Nephron progenitor cell (in vitro differentiated cells): ENCODE measurements around the gene ACTG2.
"Not testable (repeated sequence)": the region's sequence is repeated elsewhere in the genome, so short reads cannot be mapped to it uniquely, and the experiment has no call there.

Source experiments
- DNase-seq: peaks from one replicate; pipeline ENCODE4 v3.0.0; 2021
- H3K27ac Mint-ChIP-seq: 2 replicates; pipeline ENCODE4 v1.8.0; 2021; ENCODE audit warnings: mild to moderate bottlenecking, moderate library complexity, mixed read lengths
- H3K27me3 Mint-ChIP-seq: 2 replicates; pipeline ENCODE4 v1.8.0; 2021; ENCODE audit warnings: mild to moderate bottlenecking, low read depth, mixed read lengths; ENCODE audit not compliant: poor library complexity
- H3K36me3 Mint-ChIP-seq: 2 replicates; pipeline ENCODE4 v1.8.0; 2021; ENCODE audit warnings: low read depth, mixed read lengths
- H3K4me1 Mint-ChIP-seq: 2 replicates; pipeline ENCODE4 v1.8.0; 2021; ENCODE audit warnings: mixed read lengths
- H3K4me3 Mint-ChIP-seq: 2 replicates; pipeline ENCODE4 v1.8.0; 2021; ENCODE audit warnings: mild to moderate bottlenecking, moderate library complexity, mixed read lengths
- H3K9me3 Mint-ChIP-seq: 2 replicates; pipeline ENCODE4 v1.8.0; 2021; ENCODE audit warnings: mild to moderate bottlenecking, moderate library complexity, mixed read lengths
- TF ChIP-seq, protein P1 (sequence below): fragments of 200-600 bp; sonication (generic); IDR thresholded peaks from 2 replicates; pipeline ENCODE4 v1.5.0; 2021; ENCODE audit warnings: antibody characterized with exemption

ACTG2 gene

DNA sequence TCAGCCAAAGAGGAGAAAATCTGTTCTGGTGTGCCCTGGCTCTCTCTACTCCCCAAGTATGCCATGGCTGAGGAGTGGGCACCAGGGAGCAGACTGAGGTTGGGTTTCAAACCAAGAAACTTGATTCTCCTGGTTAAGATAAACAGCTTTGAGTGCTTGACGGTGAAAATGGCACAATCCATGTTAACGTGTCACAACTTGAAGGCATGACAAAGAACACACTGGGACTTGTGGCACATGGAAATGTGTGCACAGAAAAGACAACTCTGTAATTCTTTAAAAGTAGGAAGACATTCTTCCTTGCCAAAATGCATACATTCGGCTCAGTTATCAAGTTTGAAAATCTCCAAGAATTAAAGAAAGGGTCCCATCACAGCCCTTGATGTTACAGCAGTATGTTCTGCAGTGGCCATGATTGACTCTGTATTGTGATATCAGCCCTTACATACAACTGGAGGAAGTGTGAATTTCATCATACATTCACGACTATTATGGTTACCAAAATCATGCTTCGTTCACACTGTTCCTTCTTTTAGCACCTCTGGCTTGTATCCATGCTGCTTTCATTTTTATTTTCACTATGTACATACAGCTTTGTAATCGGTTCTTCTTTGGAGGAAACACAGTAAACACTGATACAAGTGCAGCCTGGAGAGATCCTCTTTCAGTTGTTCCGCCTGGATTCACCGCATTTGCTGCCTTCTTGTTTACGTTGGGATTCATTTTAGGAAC is 15.6 kb upstream of the ACTG2 start:
- no peak for DNase-seq
- Mint-ChIP-seq H3K4me1 (peaks cover 6% of the 10 kb centered on the region), H3K9me3 (no peaks in the 10 kb centered on the region), H3K27me3 (peaks cover 27% of the 10 kb centered on the region), H3K27ac (peak overlapping the region; percentile 29), H3K36me3 (no peaks in the 10 kb centered on the region), H3K4me3 (no peak overlapping the region)
- TF ChIP-seq, protein P1, sequence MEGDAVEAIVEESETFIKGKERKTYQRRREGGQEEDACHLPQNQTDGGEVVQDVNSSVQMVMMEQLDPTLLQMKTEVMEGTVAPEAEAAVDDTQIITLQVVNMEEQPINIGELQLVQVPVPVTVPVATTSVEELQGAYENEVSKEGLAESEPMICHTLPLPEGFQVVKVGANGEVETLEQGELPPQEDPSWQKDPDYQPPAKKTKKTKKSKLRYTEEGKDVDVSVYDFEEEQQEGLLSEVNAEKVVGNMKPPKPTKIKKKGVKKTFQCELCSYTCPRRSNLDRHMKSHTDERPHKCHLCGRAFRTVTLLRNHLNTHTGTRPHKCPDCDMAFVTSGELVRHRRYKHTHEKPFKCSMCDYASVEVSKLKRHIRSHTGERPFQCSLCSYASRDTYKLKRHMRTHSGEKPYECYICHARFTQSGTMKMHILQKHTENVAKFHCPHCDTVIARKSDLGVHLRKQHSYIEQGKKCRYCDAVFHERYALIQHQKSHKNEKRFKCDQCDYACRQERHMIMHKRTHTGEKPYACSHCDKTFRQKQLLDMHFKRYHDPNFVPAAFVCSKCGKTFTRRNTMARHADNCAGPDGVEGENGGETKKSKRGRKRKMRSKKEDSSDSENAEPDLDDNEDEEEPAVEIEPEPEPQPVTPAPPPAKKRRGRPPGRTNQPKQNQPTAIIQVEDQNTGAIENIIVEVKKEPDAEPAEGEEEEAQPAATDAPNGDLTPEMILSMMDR: no peak

DNA sequence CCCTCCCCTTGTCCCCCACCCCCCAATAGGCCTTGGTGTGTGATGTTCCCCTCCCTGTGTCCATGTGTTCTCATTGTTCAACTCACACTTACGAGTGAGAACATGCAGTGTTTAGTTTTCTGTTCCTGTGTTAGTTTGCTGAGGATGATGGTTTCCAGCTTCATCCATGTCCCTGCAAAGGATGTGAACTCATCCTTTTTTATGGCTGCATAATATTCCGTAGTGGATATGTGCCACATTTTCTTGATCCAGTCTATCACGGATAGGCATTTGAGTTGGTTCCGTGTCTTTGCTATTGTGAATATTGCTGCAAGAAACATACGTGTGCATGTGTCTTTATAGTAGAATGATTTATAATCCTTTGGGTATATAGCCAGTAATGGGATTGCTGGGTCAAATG is 14.8 kb upstream of the ACTG2 start:
- not testable (repeated sequence) for H3K4me1 Mint-ChIP-seq, H3K9me3 Mint-ChIP-seq, H3K36me3 Mint-ChIP-seq, H3K4me3 Mint-ChIP-seq, H3K27ac Mint-ChIP-seq, DNase-seq
- peaks cover 34% of the 10 kb centered on the region for H3K27me3 Mint-ChIP-seq

DNA sequence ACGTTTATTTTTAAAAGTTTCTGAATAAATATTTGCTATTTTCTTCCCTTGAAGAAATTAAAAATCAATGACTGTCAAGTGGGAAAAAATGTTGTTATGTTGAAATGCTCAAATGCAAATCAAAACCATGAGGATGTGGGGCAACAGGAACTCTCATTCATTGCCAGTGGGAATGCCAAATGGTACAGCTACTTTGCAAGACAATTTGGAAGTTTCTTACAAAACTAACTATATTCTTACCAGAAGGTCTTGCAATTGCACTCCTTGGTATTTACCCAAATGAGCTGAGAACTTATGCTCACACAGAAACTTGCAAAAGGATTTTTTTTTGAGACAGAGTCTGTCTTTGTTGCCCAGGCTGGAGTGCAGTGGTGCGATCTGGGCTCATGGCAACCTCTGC is 7.4 kb upstream of the ACTG2 start:
- TF ChIP-seq, protein P1: no peak
- H3K27ac Mint-ChIP-seq: no peak overlapping the region
- DNase-seq: no peak
- no peaks in the 10 kb centered on the region for H3K36me3 Mint-ChIP-seq
- no peak overlapping the region for H3K4me3 Mint-ChIP-seq
- no peaks in the 10 kb centered on the region for H3K4me1 Mint-ChIP-seq
- no peaks in the 10 kb centered on the region for H3K9me3 Mint-ChIP-seq
- H3K27me3 Mint-ChIP-seq: peaks cover 37% of the 10 kb centered on the region

DNA sequence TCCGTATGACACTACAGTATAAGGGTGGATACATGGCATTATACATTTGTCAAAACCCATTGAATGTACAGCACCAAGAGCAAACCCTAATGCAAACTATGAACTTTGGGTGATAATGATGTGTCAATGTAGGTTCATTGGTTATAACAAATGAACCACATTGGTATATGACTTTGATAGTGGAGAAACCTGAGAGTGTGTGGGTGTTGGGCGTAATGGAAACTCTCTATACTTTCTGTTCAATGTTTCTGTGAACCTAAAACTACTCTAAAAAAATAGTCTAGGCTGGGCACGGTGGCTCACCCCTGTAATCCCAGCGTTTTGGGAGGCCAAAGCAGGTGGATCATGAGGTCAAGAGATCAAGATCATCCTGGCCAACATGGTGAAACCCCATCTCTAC is 6.5 kb upstream of the ACTG2 start:
- H3K27me3 Mint-ChIP-seq: peaks cover 31% of the 10 kb centered on the region
- no peaks in the 10 kb centered on the region for H3K4me1 Mint-ChIP-seq
- H3K36me3 Mint-ChIP-seq: no peaks in the 10 kb centered on the region
- no peaks in the 10 kb centered on the region for H3K9me3 Mint-ChIP-seq
- H3K27ac Mint-ChIP-seq: no peak overlapping the region
- DNase-seq: no peak
- TF ChIP-seq, protein P1: no peak
- no peak overlapping the region for H3K4me3 Mint-ChIP-seq

DNA sequence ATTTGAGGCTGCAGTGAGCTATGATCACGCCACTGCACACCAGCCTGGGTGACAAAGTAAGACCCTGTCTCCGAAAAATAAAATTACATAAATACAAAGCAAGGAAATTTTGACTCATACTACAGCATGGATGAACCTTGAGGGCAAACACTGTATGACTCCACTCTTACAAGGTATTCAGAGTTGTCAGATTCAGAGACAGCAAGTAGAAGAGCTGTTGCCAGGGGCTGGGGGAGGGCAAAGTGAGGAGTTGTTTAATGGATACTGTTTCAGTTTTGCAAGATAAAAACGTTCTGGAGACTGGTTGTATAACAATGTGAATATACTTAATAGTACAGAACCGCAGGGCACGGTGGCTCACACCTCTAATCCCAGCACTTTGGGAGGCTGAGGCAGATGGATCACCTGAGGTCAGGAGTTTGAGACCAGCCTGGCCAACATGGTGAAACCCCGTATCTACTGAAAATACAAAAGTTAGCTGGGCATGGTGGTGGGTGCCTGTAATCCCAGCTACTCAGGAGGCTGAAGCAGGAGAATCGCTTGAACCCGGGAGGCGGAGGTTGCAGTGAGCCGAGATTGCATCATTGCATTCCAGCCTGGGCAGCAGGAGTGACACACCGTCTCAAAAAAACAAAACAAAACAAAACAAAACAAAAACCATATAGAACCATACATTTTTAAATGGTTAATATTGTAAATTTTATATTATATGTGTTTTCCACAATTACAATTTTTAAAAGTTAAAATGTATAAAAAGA is 5.0 kb upstream of the ACTG2 start:
- not testable (repeated sequence) for DNase-seq, H3K36me3 Mint-ChIP-seq, H3K4me3 Mint-ChIP-seq, H3K27ac Mint-ChIP-seq, H3K4me1 Mint-ChIP-seq, H3K9me3 Mint-ChIP-seq
- H3K27me3 Mint-ChIP-seq: peaks cover 32% of the 10 kb centered on the region

DNA sequence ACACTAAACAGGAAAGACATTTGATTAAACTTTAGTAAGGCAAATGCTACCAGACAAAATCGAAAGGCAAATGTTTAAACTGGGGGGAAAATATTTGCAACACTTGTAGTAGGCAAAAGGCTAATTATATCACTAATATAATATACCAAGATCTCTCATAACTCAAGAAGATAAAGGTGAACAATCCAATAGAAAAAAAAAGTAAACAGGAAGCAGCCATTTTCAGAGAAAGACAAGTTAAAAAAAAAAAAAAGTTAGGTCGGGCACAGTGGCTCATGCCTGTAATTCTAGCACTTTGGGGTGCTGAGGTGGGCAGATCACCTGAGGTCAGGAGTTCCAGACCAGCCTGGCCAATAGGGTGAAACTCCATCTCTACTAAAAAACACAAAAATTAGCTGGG is 4.4 kb upstream of the ACTG2 start:
- Mint-ChIP-seq H3K27ac (no peak overlapping the region), H3K27me3 (peaks cover 26% of the 10 kb centered on the region), H3K4me3 (no peak overlapping the region), H3K36me3 (no peaks in the 10 kb centered on the region), H3K9me3 (no peaks in the 10 kb centered on the region), H3K4me1 (no peaks in the 10 kb centered on the region)
- no peak for DNase-seq
- TF ChIP-seq, protein P1: no peak

DNA sequence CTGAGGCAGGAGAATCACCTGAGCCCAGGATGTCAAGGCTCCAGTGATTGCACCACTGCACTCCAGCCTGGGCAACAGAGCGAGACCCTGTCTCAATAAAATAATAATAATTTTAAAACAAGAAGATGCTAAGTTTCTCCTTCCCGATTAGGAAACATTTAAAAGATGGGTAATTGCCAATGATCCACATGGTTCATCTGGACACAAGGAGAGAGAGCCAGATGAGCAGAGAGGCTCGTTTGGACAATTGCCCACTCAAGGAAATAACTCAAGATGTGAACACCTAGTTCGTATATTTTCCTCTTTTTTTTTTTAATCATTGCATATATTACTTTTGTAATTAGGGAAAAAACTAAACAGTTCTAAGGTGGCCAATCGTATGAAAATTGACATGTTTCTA is 3.6 kb upstream of the ACTG2 start:
- no peak overlapping the region for H3K27ac Mint-ChIP-seq
- no peak overlapping the region for H3K4me3 Mint-ChIP-seq
- TF ChIP-seq, protein P1: no peak
- peaks cover 26% of the 10 kb centered on the region for H3K27me3 Mint-ChIP-seq
- no peaks in the 10 kb centered on the region for H3K4me1 Mint-ChIP-seq
- DNase-seq: no peak
- H3K36me3 Mint-ChIP-seq: no peaks in the 10 kb centered on the region
- H3K9me3 Mint-ChIP-seq: no peaks in the 10 kb centered on the region
